ENCODE results near the gene KCNA10. TPM values are rescaled to one million over a fixed set of nuclear protein-coding genes. Genes with fewer than 3 reads are reported as not detected.
A peak's percentile ranks its signal among the peaks of the same experiment; 100 is the strongest.

KCNA10 gene
- polyA plus RNA-seq, 1 donor (not counting 4 experiments of a cell fraction or from before 2014, with no cell fraction given), result not detected

DNA sequence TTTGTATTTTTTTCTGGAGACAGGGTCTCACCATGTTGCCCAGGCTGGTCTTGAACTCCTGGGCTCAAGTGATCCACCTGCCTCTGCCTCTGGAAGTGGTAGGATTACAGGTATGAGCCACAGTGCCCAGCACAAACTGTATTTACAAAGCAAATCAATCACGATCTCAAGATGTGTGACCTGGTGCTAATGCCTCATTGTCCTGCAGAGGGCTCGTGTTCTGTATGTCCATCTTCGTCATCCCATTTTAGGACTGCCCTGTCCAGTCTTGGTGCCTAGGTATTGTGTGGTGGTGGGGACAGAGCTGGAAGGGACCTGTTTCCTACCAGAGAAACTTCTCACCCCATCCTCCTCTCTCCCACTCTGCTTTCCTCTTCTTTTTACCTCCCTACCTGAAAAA is 47.8 kb downstream of the KCNA10 start:
- no peaks in the 10 kb centered on the region for H3K27me3 ChIP-seq (ENCODE audit: control insufficient read depth, extremely low read depth, insufficient read depth, low read length)
- H3K9me1 ChIP-seq (ENCODE audit: control insufficient read depth, extremely low read depth, insufficient read depth, low read length), result no peaks in the 10 kb centered on the region
- dilution Hi-C loops (cut with MboI; ENCODE audit: extremely low pct_ligation_motif_present, low sequenced_read_pairs), result no loop called here
- no peak overlapping the region for H3K4me2 ChIP-seq (ENCODE audit: control insufficient read depth, extremely low read depth, insufficient read depth, low read depth, low read length)
- no peak overlapping the region for H3K27ac ChIP-seq (ENCODE audit: control insufficient read depth, insufficient read depth, low read length)
- FAIRE-seq, result no peak
- no peak overlapping the region for H2AFZ ChIP-seq (ENCODE audit: control insufficient read depth, low read length)
- H4K20me1 ChIP-seq (ENCODE audit: control insufficient read depth, extremely low read depth, insufficient read depth, low read length), result no peaks in the 10 kb centered on the region
- no peaks in the 10 kb centered on the region for H3K36me3 ChIP-seq (ENCODE audit: control insufficient read depth in 2 of 2, extremely low read depth in 1 of 2, insufficient read depth in 2 of 2, low read length in 2 of 2)
- TF ChIP-seq EZH2 (IDR thresholded peaks at IDR 0.05; ENCODE audit: low read length), result no peak
- TF ChIP-seq, protein P1, sequence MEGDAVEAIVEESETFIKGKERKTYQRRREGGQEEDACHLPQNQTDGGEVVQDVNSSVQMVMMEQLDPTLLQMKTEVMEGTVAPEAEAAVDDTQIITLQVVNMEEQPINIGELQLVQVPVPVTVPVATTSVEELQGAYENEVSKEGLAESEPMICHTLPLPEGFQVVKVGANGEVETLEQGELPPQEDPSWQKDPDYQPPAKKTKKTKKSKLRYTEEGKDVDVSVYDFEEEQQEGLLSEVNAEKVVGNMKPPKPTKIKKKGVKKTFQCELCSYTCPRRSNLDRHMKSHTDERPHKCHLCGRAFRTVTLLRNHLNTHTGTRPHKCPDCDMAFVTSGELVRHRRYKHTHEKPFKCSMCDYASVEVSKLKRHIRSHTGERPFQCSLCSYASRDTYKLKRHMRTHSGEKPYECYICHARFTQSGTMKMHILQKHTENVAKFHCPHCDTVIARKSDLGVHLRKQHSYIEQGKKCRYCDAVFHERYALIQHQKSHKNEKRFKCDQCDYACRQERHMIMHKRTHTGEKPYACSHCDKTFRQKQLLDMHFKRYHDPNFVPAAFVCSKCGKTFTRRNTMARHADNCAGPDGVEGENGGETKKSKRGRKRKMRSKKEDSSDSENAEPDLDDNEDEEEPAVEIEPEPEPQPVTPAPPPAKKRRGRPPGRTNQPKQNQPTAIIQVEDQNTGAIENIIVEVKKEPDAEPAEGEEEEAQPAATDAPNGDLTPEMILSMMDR (optimal IDR thresholded peaks at IDR 0.05 in 1 of 3, IDR thresholded peaks at IDR 0.05 in 1 of 3, conservative IDR thresholded peaks at IDR 0.05 in 1 of 3; ENCODE audit: extremely low read depth in 1 of 3, insufficient read depth in 2 of 3, low read length in 3 of 3), result peak in 1 of 3 experiments; percentile 29
- H3K4me3 ChIP-seq (ENCODE audit: control insufficient read depth in 2 of 3, extremely low read depth in 1 of 3, insufficient read depth in 2 of 3, low read depth in 1 of 3, low read length in 3 of 3), result no peak overlapping the region
- H3K4me1 ChIP-seq (ENCODE audit: control insufficient read depth, extremely low read depth, insufficient read depth, low read length), result peaks cover 11% of the 10 kb centered on the region
- H3K9me3 ChIP-seq (ENCODE audit: control insufficient read depth, low read depth, low read length), result no peaks in the 10 kb centered on the region
- no peaks in the 10 kb centered on the region for H3K79me2 ChIP-seq (ENCODE audit: control insufficient read depth, insufficient read depth, low read length)
- DNase-seq (ENCODE audit: low read depth, low spot score), result no peak
- H3K9ac ChIP-seq (ENCODE audit: control insufficient read depth, extremely low read depth, insufficient read depth, low read length), result no peak overlapping the region

Other genes with a start within 250 kb of the KCNA10 start
- 10.0 to 13.8 TPM (median 10.7 TPM) in 3 replicates for gene RBM15, start 179.8 kb downstream of the KCNA10 start, polyA plus RNA-seq
- 0.36 to 0.92 TPM (median 0.81 TPM) in 3 replicates for gene SLC16A4, start 128.1 kb downstream of the KCNA10 start, polyA plus RNA-seq
- gene LAMTOR5, start 111.5 kb downstream of the KCNA10 start, polyA plus RNA-seq, result 265 to 477 TPM (median 365 TPM) in 3 replicates
- not detected in 3 replicates for gene PROK1, start 68.0 kb downstream of the KCNA10 start, polyA plus RNA-seq
- gene KCNA2, start 87.2 kb upstream of the KCNA10 start, polyA plus RNA-seq, result 0.03 to 0.10 TPM in 2 of 3 replicates, not detected in the other
- not detected in 3 replicates for gene KCNA3, start 155.8 kb upstream of the KCNA10 start, polyA plus RNA-seq

Measured in keratinocyte (primary cell).